Measurements from ENCODE around the gene CCDC63. TPM values are rescaled to one million over a fixed set of nuclear protein-coding genes. Genes with fewer than 3 reads are reported as not detected.

The CCDC63 gene
- total RNA-seq, 1 experiment from 2014 or later, result 0.98 TPM

DNA sequence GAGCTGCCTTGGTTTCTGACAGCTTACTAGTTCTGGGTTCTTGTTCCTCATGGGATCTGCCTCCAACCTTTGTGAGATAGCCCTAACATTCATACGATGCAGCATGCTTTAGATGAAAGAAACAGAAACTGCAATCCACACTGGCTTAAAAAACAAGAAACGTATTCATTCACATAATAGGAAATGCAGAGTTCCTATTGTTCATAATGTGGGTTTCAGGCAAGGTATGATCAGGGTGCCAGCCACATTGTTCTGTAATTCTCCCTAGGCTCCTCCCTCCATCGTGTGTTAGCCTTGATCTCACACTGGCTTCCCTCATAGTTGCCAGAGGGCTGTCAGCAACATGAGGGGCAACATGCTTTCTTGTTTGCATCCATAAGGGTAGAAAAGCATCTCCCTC, 2.7 kb upstream of the CCDC63 start:
- no peaks in the 10 kb centered on the region for H3K9me3 Mint-ChIP-seq
- ChIA-PET POLR2A (no interaction called here), CTCF (interaction anchor here (1.1 kb wide), 1 partner anchor 44 kb away, joined by 3 read pairs; no protein-coding TSS in a partner anchor)
- ATAC-seq, result no peak
- no peaks in the 10 kb centered on the region for H3K36me3 Mint-ChIP-seq
- H3K27me3 Mint-ChIP-seq (ENCODE audit: low read depth), result peaks cover 22% of the 10 kb centered on the region
- H3K27ac Mint-ChIP-seq, result no peak overlapping the region
- no peak overlapping the region for H3K4me3 Mint-ChIP-seq
- TF ChIP-seq, protein P1, sequence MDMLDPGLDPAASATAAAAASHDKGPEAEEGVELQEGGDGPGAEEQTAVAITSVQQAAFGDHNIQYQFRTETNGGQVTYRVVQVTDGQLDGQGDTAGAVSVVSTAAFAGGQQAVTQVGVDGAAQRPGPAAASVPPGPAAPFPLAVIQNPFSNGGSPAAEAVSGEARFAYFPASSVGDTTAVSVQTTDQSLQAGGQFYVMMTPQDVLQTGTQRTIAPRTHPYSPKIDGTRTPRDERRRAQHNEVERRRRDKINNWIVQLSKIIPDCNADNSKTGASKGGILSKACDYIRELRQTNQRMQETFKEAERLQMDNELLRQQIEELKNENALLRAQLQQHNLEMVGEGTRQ (CRISPR knock-in tag; IDR thresholded peaks at IDR 0.05), result no peak
- TF ChIP-seq, protein P2, sequence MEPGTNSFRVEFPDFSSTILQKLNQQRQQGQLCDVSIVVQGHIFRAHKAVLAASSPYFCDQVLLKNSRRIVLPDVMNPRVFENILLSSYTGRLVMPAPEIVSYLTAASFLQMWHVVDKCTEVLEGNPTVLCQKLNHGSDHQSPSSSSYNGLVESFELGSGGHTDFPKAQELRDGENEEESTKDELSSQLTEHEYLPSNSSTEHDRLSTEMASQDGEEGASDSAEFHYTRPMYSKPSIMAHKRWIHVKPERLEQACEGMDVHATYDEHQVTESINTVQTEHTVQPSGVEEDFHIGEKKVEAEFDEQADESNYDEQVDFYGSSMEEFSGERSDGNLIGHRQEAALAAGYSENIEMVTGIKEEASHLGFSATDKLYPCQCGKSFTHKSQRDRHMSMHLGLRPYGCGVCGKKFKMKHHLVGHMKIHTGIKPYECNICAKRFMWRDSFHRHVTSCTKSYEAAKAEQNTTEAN (CRISPR knock-in tag; IDR thresholded peaks at IDR 0.05), result no peak
- no peak for TF ChIP-seq NR1H2 (CRISPR knock-in tag; IDR thresholded peaks at IDR 0.05)
- no peak for TF ChIP-seq ZNF671 (CRISPR knock-in tag; IDR thresholded peaks at IDR 0.05)
- TF ChIP-seq SMAD3 (CRISPR knock-in tag; IDR thresholded peaks at IDR 0.05; ENCODE audit: borderline replicate concordance), result no peak
- TF ChIP-seq ZNF416 (CRISPR knock-in tag; IDR thresholded peaks at IDR 0.05), result no peak
- no peak for DNase-seq (ENCODE audit: low spot score)
- peaks cover 18% of the 10 kb centered on the region for H3K4me1 Mint-ChIP-seq

DNA sequence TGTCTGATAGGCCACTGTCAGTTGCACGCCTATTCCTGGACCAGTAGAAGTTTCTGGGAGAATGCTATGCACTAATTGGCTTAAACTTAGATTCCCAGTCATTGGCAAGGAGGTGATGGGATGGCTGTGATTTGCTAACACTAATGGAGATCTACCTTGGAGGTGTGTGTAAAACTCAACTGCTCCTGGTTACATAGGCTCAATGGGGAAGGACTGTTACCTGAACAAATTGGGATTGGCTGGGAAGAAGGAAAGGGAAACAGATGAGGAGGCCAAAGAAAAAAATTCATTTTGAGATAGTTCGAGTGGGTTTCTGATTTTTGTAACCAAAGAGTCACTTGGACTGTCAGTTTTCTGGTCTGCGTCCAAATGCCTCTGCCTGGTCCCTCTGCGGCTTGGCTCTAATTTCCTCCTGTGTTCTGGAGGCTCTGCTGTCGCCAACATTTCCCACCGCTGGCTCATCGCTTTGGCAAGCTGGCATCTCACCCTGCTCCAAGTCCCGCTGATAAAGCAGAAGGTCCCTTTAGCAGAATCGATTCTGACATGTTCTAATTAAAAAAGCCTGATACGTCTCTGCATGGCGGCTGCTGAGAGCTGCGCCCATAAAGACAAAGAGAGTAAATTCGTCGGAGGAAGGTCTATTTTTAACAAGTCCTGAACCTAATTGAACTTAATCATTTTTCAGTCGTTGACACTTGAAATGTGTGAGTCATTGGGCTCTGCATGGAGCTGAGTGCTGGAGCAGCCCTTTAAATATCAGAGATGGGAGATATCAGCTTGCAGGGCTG, 2.0 kb upstream of the CCDC63 start:
- ChIA-PET POLR2A (no interaction called here), CTCF (interaction anchor here (1.1 kb wide), 1 partner anchor 43 kb away, joined by 3 read pairs; no protein-coding TSS in a partner anchor)
- peaks cover under 1% of the 10 kb centered on the region; the same call in 1 of the 2 replicates for H3K9me3 Mint-ChIP-seq
- no peak for ATAC-seq
- no peaks in the 10 kb centered on the region for H3K36me3 Mint-ChIP-seq
- no peak overlapping the region for H3K27ac Mint-ChIP-seq
- peaks cover 18% of the 10 kb centered on the region for H3K4me1 Mint-ChIP-seq
- H3K27me3 Mint-ChIP-seq (ENCODE audit: low read depth), result peaks cover 22% of the 10 kb centered on the region
- H3K4me3 Mint-ChIP-seq, result no peak overlapping the region
- DNase-seq (ENCODE audit: low spot score), result no peak
- TF ChIP-seq ZNF219 (CRISPR knock-in tag; IDR thresholded peaks at IDR 0.05; ENCODE audit: borderline replicate concordance) (no peak), NFE2L1 (CRISPR knock-in tag; IDR thresholded peaks at IDR 0.05) (no peak), ZBTB21 (CRISPR knock-in tag; IDR thresholded peaks at IDR 0.05; ENCODE audit: borderline replicate concordance) (no peak), ERG (CRISPR knock-in tag; IDR thresholded peaks at IDR 0.05) (no peak), AR (CRISPR knock-in tag; IDR thresholded peaks at IDR 0.05) (no peak), CREB1 (CRISPR knock-in tag; IDR thresholded peaks at IDR 0.05) (no peak), ZNF423 (CRISPR knock-in tag; IDR thresholded peaks at IDR 0.05) (no peak), ARID4B (CRISPR knock-in tag; IDR thresholded peaks at IDR 0.05; ENCODE audit: borderline replicate concordance) (no peak)
- TF ChIP-seq, protein P3, sequence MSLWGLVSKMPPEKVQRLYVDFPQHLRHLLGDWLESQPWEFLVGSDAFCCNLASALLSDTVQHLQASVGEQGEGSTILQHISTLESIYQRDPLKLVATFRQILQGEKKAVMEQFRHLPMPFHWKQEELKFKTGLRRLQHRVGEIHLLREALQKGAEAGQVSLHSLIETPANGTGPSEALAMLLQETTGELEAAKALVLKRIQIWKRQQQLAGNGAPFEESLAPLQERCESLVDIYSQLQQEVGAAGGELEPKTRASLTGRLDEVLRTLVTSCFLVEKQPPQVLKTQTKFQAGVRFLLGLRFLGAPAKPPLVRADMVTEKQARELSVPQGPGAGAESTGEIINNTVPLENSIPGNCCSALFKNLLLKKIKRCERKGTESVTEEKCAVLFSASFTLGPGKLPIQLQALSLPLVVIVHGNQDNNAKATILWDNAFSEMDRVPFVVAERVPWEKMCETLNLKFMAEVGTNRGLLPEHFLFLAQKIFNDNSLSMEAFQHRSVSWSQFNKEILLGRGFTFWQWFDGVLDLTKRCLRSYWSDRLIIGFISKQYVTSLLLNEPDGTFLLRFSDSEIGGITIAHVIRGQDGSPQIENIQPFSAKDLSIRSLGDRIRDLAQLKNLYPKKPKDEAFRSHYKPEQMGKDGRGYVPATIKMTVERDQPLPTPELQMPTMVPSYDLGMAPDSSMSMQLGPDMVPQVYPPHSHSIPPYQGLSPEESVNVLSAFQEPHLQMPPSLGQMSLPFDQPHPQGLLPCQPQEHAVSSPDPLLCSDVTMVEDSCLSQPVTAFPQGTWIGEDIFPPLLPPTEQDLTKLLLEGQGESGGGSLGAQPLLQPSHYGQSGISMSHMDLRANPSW (CRISPR knock-in tag; conservative IDR thresholded peaks at IDR 0.05; ENCODE audit: low read depth), result no peak
- TF ChIP-seq, protein P4, sequence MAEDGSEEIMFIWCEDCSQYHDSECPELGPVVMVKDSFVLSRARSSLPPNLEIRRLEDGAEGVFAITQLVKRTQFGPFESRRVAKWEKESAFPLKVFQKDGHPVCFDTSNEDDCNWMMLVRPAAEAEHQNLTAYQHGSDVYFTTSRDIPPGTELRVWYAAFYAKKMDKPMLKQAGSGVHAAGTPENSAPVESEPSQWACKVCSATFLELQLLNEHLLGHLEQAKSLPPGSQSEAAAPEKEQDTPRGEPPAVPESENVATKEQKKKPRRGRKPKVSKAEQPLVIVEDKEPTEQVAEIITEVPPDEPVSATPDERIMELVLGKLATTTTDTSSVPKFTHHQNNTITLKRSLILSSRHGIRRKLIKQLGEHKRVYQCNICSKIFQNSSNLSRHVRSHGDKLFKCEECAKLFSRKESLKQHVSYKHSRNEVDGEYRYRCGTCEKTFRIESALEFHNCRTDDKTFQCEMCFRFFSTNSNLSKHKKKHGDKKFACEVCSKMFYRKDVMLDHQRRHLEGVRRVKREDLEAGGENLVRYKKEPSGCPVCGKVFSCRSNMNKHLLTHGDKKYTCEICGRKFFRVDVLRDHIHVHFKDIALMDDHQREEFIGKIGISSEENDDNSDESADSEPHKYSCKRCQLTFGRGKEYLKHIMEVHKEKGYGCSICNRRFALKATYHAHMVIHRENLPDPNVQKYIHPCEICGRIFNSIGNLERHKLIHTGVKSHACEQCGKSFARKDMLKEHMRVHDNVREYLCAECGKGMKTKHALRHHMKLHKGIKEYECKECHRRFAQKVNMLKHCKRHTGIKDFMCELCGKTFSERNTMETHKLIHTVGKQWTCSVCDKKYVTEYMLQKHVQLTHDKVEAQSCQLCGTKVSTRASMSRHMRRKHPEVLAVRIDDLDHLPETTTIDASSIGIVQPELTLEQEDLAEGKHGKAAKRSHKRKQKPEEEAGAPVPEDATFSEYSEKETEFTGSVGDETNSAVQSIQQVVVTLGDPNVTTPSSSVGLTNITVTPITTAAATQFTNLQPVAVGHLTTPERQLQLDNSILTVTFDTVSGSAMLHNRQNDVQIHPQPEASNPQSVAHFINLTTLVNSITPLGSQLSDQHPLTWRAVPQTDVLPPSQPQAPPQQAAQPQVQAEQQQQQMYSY (CRISPR knock-in tag; IDR thresholded peaks at IDR 0.05), result no peak
